Kidney capillary endothelial cell (primary cell): ENCODE results near the gene LARP4.

ENCODE experiments used
- DNase-seq: peaks from one replicate; pipeline ENCODE4 v3.0.0-alpha.2; 2018; ENCODE audit warnings: low spot score

The LARP4 gene

GRCh38 chr12:50527359-50527726 is 126.7 kb downstream of the LARP4 start:
- DNase-seq = no peak

- no peak for DNase-seq
Measured at GRCh38 chr12:50528800-50529199, 128.1 kb downstream of the LARP4 start.

GRCh38 chr12:50529345-50529744 is 128.7 kb downstream of the LARP4 start:
- no peak for DNase-seq
